ENCODE data around the gene LDHB.

DNA sequence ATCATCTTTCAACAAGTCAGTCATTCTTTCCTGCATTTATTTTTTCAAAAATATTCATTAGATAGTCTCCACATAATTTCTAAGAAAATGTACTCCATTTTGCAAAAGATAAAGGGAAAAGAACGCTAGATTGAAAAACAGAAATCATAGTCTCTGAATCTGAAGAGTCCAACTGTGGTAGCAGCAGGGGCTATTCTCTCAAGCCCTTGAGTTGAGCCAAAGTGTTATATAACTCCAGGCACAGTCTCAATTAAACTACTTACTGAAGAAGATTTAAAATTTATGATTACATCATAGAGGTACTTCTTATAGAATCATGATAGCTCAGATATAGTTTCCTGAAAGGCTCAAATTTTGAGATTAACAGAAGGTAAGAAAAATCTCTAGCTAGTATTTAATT, 5.8 kb downstream of the LDHB start:
- TF ChIP-seq, protein P1, sequence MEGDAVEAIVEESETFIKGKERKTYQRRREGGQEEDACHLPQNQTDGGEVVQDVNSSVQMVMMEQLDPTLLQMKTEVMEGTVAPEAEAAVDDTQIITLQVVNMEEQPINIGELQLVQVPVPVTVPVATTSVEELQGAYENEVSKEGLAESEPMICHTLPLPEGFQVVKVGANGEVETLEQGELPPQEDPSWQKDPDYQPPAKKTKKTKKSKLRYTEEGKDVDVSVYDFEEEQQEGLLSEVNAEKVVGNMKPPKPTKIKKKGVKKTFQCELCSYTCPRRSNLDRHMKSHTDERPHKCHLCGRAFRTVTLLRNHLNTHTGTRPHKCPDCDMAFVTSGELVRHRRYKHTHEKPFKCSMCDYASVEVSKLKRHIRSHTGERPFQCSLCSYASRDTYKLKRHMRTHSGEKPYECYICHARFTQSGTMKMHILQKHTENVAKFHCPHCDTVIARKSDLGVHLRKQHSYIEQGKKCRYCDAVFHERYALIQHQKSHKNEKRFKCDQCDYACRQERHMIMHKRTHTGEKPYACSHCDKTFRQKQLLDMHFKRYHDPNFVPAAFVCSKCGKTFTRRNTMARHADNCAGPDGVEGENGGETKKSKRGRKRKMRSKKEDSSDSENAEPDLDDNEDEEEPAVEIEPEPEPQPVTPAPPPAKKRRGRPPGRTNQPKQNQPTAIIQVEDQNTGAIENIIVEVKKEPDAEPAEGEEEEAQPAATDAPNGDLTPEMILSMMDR (IDR thresholded peaks at IDR 0.05; ENCODE audit: insufficient read depth, low read length, poor library complexity, severe bottlenecking): no peak
- TF ChIP-seq EZH2phosphoT487 (conservative IDR thresholded peaks at IDR 0.05; ENCODE audit: low read length): no peak

All from SU-DHL-6 (cell line).